GM19324 (cell line): ENCODE results near the gene AHRR.

Experiments
- ATAC-seq: cut with Tn5 transposase; IDR thresholded peaks from one replicate; pipeline ENCODE4 v1.9.1; 2021; ENCODE audit warnings: mild to moderate bottlenecking, moderate library complexity; ENCODE audit not compliant: unreplicated experiment, low FRiP score

The AHRR gene

GRCh38 chr5:423626-424261, 102.2 kb downstream of the AHRR start:
- no peak for ATAC-seq

DNA sequence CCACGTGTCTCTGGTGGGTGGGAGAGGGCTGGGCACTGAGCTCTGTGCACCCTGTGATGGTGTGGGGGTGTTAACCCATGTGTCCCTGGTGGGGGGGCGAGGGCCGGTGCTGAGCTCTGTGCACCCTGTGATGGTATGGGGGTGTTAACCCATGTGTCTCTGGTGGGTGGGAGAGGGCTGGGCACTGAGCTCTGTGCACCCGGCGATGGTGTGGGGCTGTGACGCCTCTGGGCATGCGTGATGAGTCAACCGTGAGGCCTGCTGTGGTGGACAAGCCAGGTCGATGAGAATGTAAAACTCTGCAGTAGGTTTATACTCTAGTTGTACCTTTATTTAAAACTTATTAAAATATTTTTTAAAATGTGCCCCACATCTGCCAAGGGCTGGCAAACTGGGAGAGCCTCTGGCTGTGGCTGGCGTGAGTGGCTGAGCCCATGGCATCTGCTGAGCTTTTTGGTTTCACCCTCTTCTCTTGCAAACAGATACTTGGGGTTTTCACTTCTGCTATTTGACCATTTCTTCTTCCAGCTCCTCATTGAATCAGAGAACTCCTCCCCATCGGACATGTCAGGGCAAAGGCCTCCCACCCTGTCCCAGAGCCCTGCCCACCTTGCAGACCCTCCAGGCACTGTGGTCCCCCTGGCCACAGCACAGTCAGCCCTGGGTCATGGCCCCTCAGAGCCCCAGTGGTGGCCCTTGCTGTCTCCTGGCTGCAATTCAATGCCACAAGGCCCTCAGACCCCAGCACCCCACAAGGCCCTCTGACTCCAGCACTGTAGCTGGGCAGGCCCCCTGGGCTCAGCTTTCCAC, 103.0 kb downstream of the AHRR start:
- peak; percentile 79 for ATAC-seq

- no peak for ATAC-seq
Observed at GRCh38 chr5:425714-426113, 104.2 kb downstream of the AHRR start.

DNA sequence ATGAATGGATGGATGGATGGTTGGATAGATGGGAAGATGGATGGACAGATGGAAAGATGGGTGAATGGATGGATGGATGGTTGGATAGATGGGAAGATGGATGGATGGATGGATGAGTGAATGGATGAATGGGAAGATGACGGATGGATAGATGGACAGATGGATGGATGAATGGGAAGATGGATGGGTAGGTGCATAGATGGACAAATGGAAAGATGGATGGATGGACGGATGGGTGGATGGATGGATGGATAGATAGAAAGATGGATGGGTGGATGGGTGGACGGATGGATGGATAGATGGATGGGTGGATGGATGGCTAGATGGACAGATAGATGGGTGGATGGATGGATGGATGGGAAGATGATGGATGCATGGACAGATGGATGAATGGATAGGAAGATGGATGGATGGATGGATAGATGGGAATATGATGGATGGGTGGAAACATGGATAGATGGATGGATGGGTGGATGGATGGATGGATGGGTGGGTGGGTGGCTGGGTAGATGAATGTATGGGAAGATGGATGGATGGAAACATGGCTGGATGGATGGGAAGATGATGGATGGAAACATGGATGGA, 105.0 kb downstream of the AHRR start:
- ATAC-seq: no peak

DNA sequence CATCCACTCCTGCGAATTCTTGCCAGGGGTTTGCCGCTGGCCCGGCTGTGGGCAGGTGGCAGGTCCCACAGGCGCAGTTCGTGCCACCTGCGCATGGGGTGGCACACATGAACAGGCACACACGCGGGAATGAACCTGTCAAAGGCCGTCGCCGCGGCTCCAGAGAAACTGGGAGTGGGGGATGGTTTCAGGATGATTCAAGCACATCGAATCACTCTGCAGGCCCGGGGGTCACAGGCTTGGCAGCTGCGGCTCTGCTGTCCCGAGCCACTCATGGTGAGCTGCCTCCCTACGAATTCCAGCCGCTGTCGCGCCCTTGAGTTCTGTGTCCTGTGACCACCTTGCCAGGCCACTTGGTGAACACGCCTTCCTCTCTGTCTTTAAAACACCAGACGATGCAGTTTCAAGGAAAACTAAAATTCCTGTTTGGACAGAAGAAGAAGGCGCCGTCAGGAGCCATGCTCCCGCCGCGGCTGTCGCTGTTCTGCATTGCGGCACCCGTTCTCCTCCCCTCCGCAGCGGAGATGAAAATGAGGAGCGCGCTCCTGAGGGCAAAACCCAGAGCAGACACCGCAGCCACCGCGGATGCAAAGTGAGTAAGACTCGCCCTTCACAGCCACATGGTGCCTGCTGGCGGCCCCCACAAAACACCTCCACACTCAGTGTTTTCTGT, 106.0 kb downstream of the AHRR start:
- no peak for ATAC-seq

- no peak for ATAC-seq
Observed at GRCh38 chr5:428219-428618, 106.7 kb downstream of the AHRR start.

GRCh38 chr5:428754-429452, 107.4 kb downstream of the AHRR start:
- no peak for ATAC-seq

- ATAC-seq: no peak
Observed at GRCh38 chr5:429453-430188, 108.1 kb downstream of the AHRR start.

DNA sequence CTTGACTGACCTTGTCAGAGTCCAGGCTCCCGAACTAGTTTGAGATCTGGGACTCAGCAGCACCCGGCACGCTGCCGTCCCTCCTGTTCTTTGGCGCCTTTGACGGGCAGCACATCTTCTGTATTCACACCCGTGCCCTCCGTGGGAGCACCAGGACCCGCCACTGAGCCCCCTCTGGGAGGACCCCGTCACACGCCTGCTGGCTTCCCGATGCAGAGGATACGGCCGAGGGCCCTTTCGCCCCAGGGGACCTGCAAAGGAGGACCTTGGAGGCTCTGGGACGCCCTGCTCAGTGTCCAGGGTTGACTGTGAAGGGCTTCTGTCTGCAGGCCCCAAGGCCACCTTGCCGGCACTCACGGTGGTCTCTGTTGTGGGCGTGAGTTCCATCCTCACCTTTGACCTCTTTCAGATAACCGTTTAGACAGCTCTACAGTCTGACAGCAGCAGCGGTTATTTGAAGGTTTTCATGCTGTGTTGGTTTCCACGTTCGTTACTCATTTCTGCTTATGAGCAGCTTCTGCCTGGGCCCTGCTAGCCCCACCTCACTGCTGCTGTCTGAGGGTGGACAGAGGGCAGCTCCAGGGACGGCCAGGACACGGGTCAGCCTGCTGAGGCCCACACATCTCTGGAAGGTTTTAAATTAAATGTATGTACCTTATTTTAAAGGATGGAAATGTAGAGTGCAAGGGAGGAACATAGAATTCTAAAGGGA, 108.9 kb downstream of the AHRR start:
- ATAC-seq: no peak

GRCh38 chr5:431001-431710, 109.6 kb downstream of the AHRR start:
- ATAC-seq: no peak

DNA sequence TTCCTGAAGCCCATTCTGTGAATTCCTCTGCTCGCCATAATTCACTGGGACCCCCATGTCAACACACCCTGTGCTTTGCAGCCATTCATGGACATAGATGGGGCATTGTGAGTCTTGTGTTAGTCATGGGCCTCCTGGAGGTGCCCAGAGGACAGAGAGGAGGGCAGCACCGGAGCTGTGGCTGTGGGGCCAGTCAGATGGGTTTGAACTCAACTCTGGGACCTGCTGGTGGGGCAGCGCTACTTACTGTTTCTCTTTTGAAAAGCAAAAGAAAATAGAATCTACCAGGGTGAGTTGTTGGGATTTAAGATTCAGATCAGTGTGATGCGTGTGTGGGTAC, 110.2 kb downstream of the AHRR start:
- no peak for ATAC-seq

DNA sequence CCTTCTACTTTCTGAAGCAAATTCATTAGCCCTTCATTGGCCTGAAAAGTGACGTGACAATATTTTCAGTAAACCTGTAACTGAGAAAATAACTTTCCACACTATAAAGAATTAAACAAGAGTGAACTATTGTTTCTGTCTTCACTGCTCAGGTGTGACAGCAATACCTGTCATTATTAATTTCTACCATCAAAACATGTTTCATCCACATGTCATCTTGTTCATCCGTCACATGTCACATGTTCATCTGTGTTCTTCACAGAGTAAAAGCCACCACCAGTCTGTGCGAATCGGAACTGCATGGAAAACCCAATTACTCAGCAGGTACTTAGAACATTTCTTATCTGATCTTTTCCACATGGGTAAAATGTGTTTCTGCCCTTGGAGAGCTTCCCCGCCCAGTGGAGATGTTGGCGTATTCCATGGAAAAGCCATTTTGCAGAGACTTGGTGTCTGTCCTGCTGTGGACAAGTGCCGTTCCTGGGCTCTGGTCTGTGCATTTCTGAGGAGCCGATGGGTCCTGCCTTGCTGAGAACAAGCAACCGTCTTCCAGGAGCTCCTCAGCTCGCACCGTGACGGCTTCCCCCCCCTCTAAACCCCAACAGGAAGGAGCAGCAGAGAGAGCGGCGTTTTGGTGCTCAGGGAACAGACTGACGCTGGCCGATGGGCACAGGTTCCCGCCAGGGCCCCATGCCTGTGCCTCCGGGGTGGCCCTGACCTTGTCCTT, 110.8 kb downstream of the AHRR start:
- no peak for ATAC-seq

GRCh38 chr5:432928-433791, 111.6 kb downstream of the AHRR start:
- ATAC-seq: no peak

DNA sequence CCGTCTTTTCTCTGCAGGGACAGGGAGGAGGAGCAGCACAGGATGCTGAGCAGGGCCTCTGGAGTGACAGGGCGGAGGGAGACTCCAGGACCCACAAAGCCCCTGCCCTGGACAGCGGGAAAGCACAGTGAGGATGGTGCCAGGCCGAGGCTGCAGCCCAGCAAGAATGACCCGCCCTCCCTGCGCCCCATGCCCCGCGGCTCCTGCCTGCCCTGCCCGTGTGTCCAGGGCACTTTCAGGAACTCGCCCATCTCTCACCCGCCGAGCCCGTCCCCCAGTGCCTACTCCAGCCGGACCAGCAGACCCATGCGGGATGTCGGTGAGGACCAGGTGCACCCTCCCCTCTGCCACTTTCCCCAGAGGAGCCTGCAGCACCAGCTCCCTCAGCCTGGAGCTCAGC, 112.3 kb downstream of the AHRR start:
- no peak for ATAC-seq

DNA sequence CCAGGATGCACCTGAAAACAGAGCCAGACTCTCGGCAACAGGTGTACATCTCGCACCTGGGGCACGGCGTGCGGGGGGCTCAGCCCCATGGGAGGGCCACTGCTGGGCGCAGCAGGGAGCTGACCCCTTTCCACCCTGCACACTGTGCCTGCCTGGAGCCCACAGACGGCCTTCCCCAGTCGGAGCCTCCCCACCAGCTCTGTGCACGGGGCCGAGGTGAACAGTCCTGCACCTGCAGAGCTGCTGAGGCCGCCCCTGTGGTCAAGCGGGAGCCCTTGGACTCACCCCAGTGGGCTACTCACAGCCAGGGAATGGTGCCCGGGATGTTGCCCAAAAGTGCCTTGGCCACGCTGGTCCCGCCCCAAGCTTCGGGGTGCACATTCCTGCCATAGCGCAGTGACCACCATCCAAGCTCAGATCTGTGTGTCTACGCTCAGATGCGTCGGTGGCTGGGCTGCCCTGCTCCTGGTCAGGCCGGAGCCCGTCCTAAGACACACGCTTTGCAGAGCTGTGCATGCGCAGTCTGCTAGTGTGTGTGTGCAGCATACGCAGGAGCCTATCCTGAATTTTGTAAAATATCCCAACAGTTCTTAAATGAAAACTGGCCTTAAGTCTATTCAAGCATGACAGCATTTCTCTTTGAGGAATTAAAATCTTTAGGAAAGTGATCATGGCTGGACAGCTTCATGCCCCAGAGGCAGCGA, 113.1 kb downstream of the AHRR start:
- no peak for ATAC-seq

- ATAC-seq: no peak
Observed at GRCh38 chr5:435156-435790, 113.8 kb downstream of the AHRR start.
